HUES6 (cell line): ENCODE results near the gene SNU13.
"Not testable (repeated sequence)": the region's sequence is repeated elsewhere in the genome, so short reads cannot be mapped to it uniquely, and the experiment has no call there.

Experiments used
- H3K27ac ChIP-seq: 2 replicates; pipeline ENCODE4 v1.7.0; 2013; ENCODE audit warnings: low read depth, mild to moderate bottlenecking, low read length, inconsistent platforms
- H3K27me3 ChIP-seq: 2 replicates; pipeline ENCODE4 v1.6.1; 2013; ENCODE audit warnings: low read length; ENCODE audit not compliant: control insufficient read depth, insufficient read depth
- H3K36me3 ChIP-seq: 2 replicates; pipeline ENCODE4 v1.6.1; 2013; ENCODE audit warnings: low read length; ENCODE audit not compliant: control insufficient read depth, insufficient read depth
- H3K4me1 ChIP-seq: 2 replicates; pipeline ENCODE4 v1.6.1; 2013; ENCODE audit warnings: low read length; ENCODE audit not compliant: control insufficient read depth, insufficient read depth
- H3K4me3 ChIP-seq: 2 replicates; pipeline ENCODE4 v1.5.1; 2013; ENCODE audit warnings: low read depth, low read length
- H3K9ac ChIP-seq: one replicate; pipeline ENCODE4 v1.6.1; 2013; ENCODE audit warnings: mild to moderate bottlenecking, low read length
- H3K9me3 ChIP-seq: 2 replicates; pipeline ENCODE4 v1.6.1; 2013; ENCODE audit warnings: low read depth, low read length; ENCODE audit not compliant: control insufficient read depth, insufficient read depth

Gene SNU13

DNA sequence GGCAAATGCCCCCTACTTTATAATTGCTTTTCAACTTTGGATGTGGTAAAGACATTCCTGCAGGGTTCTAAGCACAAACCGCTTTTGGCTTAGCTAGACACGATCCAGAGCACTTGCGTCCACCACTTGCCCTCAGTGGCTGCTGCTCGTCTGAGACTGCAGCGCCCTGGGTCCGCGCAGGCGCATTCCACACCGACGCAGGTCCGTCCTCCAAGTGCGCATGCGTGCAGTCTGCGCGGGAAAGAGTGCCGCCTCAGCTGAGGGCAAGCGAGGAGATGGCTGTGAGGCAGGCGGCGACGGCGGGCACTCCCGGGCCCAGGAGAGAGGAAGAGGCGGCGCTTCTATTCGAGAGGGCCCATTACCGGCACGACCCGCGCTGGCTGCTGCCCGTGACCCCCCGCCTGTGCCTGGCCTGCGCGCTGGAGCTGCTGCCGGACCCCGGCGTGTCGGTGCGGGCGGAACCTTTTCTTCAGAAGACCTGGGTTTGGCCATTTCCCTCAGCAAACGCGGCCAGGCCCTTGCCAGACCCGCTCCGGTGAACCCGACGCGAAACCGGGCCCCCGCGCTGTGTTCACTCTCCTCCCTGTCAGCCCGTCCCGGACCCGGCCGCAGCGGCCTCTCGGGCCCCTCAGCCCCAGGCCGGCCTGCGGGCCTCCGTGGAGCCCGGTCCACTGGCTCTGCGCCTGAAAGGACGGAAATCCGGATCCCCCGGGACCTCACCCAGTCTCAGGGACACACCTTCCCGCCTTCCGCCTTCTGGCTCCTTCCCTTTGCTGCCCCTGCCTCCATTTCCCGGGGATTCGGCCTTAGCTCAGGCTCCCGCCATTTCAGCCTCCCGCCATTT lies 10.8 kb upstream of the SNU13 start, which contains the start of gene MEI1:
Gene MEI1 (plus strand): TSS at position 240 of the 844 bp plus-strand sequence. CDS start 36 bp downstream, at position 276.
- no peak within 1 kb of the TSS for H3K4me3 ChIP-seq
- H3K4me1 ChIP-seq: peaks cover 13% of the 10 kb centered on the region
- H3K27ac ChIP-seq: no peak within 1 kb of the TSS

DNA sequence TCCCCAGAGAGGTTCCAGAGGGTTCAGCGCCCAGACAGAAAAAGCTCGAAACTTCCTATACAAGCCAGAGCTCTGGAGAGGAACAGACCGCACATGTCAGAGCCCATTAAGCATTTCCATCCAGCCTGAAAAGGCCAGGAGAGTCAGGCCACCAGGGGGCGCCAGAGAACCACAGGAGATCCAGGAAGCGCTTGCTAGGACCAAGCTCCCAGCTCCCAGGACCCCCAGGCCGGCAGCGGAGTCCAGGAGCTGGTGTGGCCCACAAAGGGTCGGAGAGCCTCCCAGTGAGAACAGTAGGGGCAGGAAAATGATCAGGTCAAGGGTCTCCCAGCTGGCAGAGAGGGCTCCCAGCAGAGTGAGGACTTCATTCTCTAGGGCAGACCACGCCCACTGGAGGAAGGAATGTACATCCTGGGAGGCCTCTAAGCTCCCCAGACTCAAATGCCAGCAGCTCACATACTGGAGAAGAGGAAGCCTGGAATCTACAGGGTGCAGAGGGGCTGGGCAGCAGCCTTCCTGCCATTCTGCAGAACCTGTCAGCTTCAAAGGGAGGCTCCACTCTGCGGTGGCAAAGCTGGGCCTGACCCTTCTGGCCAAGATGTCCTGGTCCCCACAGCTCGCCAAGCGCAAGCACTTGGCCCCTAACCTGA lies 8.6 kb upstream of the SNU13 start:
- Histone ChIP-seq H3K4me3 (0 out of 2 replicates have a peak overlapping the region, but pooled peaks have one; percentile 16), H3K9me3 (no peaks in the 10 kb centered on the region), H3K4me1 (peaks cover 13% of the 10 kb centered on the region), H3K9ac (no peak overlapping the region), H3K36me3 (peaks cover 15% of the 10 kb centered on the region), H3K27ac (no peak overlapping the region), H3K27me3 (no peaks in the 10 kb centered on the region)

More for the DNA sequence above, 10.8 kb upstream of the SNU13 start, which contains the start of gene MEI1:
- H3K9ac ChIP-seq: no peak within 1 kb of the TSS
- peaks cover 3% of the 10 kb centered on the region; the same call in 1 of the 2 replicates for H3K36me3 ChIP-seq
- no peaks in the 10 kb centered on the region for H3K9me3 ChIP-seq
- H3K27me3 ChIP-seq: no peaks in the 10 kb centered on the region

DNA sequence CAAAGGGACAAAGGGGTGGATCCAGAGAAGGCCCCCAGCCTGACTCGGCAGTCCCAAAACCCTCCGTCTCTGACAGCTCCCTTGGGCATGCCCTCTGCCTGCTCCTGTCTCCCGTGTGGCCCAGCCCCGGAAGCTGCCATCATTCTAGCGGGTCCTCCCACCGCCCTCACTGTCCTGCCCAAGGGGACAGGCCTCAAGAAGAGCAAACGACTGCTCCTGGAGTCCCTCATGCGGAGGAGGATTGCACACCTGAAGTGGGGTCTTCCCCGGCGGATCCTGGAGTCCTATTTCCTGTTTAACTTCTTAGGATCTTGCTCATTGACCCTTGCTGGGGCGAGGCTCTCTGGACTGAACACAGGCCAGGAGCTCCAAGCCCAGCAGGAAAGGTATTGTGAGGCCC lies 8.0 kb upstream of the SNU13 start:
- Histone ChIP-seq H3K9ac (no peak overlapping the region), H3K36me3 (peaks cover 15% of the 10 kb centered on the region), H3K27me3 (no peaks in the 10 kb centered on the region), H3K4me3 (no peak overlapping the region), H3K27ac (no peak overlapping the region), H3K4me1 (peaks cover 13% of the 10 kb centered on the region), H3K9me3 (no peaks in the 10 kb centered on the region)

DNA sequence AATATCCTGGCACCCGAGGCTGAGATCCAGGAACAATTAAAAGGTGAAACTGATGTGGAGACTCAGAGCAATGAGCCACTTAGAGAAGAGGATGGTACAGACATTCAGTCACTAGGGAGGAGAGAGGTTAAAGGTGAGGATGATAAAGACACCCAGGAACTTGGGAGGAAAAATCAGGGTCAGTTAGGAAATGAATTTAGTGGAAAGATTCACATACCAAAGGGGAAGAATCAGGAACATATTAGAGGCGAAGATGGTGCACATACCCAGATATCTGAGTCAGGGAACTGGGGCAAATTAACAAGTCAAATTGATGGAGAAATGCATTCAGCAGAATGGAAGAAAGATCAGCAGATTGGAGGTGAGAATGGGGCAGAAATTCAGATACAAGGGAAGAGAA lies 6.5 kb upstream of the SNU13 start:
- peaks cover 15% of the 10 kb centered on the region for H3K36me3 ChIP-seq
- no peaks in the 10 kb centered on the region for H3K9me3 ChIP-seq
- H3K9ac ChIP-seq: no peak overlapping the region
- no peak overlapping the region for H3K4me3 ChIP-seq
- H3K27me3 ChIP-seq: no peaks in the 10 kb centered on the region
- H3K4me1 ChIP-seq: peaks cover 13% of the 10 kb centered on the region
- no peak overlapping the region for H3K27ac ChIP-seq

DNA sequence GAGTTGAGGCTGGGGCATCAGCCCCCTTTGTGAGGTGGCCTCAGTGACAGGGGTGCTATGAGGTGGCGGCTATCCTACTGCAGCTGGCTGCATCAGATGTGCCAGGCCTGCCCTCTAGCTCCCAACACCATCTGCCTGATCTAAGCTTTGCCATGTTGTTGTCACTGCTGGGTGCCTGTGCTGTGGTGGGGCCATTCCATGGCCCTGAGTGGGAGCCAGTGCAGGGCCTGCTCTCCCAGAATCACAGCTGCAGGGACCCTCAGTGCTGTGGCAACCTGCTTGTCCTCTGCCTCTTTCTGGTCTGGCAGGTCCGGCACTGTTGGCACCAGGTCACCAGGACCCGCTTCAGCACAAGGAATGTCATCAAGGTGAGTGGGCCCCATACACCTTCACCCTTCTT lies 1.8 kb upstream of the SNU13 start:
- Histone ChIP-seq H3K27ac (no peak overlapping the region), H3K9me3 (no peaks in the 10 kb centered on the region), H3K4me3 (no peak overlapping the region), H3K9ac (no peak overlapping the region), H3K36me3 (peaks cover 15% of the 10 kb centered on the region), H3K27me3 (no peaks in the 10 kb centered on the region), H3K4me1 (0 out of 2 replicates have a peak, but pooled peaks cover 5% of the 10 kb centered on the region)

DNA sequence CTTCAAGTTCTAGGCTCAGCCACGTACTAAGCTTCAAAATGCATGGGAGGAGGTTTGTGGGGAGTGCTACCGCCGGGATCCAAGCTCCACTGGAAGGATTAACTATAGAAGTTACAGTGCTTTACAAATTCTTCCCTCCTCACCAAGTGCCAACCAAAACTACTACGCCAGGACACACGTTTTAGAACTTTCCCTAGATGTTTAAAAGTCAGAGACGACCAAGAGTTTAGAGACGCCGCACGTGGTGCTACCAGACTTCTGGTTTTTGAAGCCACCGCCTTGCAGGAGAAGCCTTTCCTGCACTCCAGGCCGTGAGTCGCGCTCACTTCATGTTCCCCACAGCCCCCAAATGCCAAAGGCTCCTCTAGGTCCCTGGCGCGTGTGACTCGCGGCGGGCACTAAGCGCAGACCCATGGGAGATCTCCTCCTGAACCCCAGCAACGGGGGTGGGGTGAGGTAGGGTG lies 734 bp downstream of the SNU13 start:
- Histone ChIP-seq H3K9ac (peak overlapping the region; percentile 94), H3K4me1 (0 out of 2 replicates have a peak, but pooled peaks cover 5% of the 10 kb centered on the region), H3K36me3 (no peaks in the 10 kb centered on the region), H3K27ac (peak overlapping the region; percentile 89; the same call in 1 of the 2 replicates), H3K4me3 (peak overlapping the region; percentile 96), H3K27me3 (no peaks in the 10 kb centered on the region), H3K9me3 (no peaks in the 10 kb centered on the region)

DNA sequence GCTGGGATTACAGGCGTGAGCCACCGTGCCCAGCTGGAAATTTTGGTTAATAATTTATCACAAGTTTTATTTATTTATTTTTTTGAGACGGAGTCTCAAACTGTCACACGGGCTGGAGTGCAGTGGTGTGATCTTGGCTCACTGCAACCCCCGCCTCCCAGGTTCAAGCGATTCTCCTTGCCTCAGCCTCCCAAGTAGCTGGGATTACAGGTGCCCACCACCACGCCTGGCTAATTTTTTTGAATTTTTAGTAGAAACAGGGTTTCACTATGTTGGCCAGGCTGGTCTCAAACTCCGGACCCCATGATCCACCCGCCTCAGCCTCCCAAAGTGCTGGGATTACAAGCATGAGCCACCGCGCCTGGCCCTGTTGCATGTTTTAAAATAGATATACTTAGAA lies 1.8 kb downstream of the SNU13 start:
- H3K36me3 ChIP-seq, H3K27ac ChIP-seq, H3K9me3 ChIP-seq, H3K4me3 ChIP-seq, H3K4me1 ChIP-seq, H3K27me3 ChIP-seq, H3K9ac ChIP-seq: not testable (repeated sequence)

DNA sequence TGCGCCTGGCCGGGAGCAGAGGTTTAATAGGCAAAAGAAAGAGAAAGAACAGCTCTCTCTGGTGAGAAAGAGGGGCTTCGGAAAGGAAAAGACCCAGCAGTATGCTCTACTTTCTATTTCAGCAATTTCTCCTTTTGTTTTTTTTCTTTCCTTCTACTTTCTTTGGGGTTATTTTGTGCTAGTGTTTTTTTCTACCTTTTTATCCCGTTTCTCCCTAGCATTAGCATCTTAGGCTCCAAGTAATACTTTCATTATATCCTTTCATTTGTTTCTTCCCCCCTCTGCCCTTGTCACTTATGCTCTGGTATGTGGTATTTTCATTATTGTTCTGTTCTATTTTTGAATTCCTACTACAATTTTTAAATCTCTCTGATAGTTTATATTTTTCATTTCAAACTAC lies 4.5 kb downstream of the SNU13 start:
- peaks cover 17% of the 10 kb centered on the region for H3K36me3 ChIP-seq
- no peak overlapping the region for H3K27ac ChIP-seq
- H3K9ac ChIP-seq: no peak overlapping the region
- no peaks in the 10 kb centered on the region for H3K27me3 ChIP-seq
- H3K4me3 ChIP-seq: no peak overlapping the region
- H3K9me3 ChIP-seq: no peaks in the 10 kb centered on the region
- 0 out of 2 replicates have a peak, but pooled peaks cover 5% of the 10 kb centered on the region for H3K4me1 ChIP-seq

DNA sequence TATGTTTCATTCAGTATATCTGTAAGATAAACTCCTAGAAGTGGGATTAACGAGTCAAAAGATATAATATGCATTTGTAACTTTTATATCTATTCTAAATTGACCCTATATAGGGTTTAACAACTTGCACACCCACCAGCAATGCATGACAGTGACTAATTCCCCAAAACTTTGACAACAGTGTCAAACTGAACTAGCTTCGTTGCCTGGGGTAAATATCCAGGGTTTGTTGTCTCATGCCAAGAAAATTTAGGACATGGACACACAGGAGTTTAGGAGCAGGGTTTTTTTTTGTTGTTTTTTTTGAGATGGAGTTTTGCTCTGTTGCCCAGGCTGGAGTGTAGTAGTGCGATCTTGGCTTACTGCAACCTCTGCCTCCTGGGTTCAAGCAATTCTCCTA lies 5.1 kb downstream of the SNU13 start:
- Histone ChIP-seq H3K27me3 (no peaks in the 10 kb centered on the region), H3K4me1 (0 out of 2 replicates have a peak, but pooled peaks cover 5% of the 10 kb centered on the region), H3K9me3 (no peaks in the 10 kb centered on the region), H3K9ac (no peak overlapping the region), H3K4me3 (no peak overlapping the region), H3K27ac (no peak overlapping the region), H3K36me3 (peaks cover 20% of the 10 kb centered on the region)

DNA sequence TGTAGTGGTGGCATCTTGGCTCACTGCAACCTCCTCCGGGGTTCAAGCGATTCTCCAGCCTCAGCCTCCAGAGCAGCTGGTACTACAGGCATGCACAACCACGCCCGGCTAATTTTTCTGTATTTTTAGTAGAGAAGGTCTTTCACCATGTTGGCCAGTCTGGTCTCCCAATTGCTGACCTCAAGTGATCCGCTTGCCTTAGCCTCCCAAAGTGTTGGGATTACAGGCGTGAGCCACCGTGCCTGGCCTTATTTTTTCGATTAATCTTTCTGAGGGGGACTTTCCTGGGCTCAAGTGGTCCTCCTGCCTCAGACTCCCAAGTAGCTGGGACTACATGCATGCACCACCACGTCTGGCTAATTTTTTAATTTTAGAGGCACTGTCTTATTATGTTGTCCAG lies 5.6 kb downstream of the SNU13 start:
- Histone ChIP-seq H3K27me3 (no peaks in the 10 kb centered on the region), H3K27ac (peak overlapping the region; percentile 43; the same call in 1 of the 2 replicates), H3K9ac (peak overlapping the region; percentile 79), H3K4me3 (peak overlapping the region; percentile 81), H3K4me1 (0 out of 2 replicates have a peak, but pooled peaks cover 5% of the 10 kb centered on the region), H3K36me3 (peaks cover 26% of the 10 kb centered on the region), H3K9me3 (no peaks in the 10 kb centered on the region)
